NCI-H748 (cell line): ENCODE measurements around the gene FOSB.

Source experiments
- DNase-seq: peaks from one replicate; lab custom pipeline; 2025; ENCODE audit not compliant: unreplicated experiment; lab: John Stamatoyannopoulos, UW

FOSB gene

DNA sequence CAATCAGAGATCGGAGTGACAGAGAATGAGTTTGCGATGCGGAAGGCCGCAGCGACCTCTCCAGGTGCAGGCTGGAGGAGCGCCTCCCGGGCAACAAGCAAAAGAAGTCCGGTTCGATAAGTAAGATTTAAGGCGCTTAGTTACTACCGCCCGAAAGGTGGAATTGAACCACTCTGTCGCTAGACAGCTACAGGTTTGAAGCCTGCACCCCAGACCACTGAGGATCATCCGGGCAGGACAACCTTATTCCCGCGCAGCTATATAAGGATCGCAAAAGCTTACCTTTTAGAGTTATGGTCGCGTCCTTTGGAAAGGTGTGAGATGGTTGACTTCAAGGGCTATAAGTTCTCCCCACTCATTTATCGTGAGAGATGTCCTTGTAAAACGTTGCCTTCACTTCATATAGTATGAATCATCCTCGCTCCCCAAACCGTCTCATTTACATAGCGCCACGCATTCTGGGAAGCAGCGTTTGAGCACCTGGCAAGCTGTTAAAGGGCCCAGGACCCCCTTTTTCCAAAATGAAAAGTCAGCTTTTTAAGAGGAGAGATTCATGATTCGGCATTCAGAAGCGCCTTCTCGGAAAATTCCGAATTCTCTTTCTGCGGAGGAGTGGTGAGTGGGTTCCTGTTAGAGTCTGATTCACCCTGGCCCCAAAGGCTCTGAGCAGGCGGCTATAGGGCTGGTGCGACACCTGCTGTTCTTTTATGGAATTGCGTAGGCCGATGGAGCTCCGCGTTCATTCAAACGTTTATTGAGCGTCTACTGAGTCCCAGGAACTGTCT, 10.8 kb downstream of the FOSB start:
- DNase-seq, result peak; percentile 97

DNA sequence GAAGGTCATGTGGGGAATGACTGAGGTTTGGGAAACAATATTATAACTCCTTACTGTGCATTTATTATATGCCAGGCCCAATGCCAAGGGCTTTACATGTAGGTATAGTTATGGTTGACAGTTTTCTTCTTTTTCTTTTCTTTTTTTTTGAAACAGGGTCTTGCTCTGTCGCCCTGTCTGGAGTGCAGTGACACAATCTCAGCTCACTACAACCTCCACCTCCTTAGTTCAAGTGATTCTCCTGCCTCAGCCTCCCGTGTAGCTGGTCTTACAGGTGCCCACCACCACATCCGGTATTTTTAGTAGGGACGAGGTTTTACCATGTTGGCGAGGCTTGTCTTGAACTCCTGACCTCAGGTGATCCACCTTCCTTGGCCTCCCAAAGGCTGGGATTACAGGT, 15.2 kb downstream of the FOSB start:
- DNase-seq, result no peak

DNA sequence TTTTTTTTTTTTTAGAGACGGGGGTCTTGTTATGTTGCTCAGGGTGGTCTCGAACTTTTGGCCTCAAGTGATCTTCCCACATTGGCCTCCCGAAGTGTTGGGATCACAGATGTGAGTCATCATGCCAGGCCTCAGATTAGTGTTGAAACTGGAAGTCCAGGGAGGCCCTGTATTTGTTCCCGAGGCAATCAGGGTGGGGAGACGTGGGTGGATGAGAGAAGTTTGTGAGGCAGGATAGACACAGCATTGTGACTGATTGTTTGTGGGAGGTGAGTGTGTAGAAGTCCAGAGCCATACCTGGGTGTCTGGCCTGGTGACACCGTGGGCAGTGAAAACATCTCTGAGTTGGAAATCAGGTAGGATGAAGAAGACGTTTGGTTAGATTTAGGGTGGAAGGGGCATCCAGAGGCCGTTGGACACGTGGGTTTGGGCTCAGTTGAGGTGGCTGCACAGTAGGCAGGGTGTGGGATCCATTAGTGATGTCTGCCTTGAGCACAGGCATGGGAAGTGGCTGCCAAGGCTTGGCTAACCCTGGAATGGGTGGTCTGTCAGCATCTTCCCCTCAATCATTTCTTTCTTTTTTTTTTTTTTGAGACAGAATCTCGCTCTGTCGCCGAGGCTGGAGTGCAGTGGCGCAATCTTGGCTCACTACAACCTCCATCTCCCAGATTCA, 16.6 kb downstream of the FOSB start:
- no peak for DNase-seq

DNA sequence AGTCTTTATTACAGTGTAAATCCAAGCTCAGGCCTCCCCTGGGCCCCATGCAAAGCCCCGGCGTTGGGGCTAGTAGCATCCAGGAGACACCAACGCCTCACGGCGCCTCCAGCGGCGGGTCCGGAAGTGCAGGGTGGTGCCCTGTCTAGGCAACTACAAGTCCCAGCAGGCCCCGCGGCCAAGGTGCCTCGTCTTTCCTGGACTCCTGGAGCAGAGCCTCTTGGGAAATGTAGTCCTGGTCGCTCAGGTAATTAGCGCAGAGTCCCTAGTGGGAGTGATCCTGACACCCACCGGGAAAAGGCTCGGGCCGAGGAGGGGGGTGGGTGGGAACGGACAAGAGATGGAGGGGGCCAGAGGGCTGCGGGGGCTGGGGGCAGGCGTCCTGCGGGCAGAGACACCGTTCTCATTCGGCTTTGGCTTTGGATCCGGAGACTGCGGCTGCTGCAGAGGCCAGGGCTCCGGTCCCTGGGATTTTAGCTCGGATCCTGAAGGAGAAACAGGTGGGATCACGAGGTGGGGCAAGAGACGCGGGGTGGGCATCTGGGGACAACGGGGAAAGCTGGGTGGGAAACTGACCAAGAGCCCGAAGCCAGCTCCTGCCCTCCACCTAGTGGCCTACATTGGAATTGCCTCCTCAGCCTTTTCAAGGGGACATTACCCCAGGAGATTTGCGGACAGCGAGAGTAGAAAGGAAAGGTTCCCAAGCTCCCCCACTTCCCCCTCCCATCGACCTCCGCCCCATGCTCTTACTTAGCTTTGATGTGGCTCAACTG, 17.7 kb downstream of the FOSB start:
- DNase-seq, result peak; percentile 98

DNA sequence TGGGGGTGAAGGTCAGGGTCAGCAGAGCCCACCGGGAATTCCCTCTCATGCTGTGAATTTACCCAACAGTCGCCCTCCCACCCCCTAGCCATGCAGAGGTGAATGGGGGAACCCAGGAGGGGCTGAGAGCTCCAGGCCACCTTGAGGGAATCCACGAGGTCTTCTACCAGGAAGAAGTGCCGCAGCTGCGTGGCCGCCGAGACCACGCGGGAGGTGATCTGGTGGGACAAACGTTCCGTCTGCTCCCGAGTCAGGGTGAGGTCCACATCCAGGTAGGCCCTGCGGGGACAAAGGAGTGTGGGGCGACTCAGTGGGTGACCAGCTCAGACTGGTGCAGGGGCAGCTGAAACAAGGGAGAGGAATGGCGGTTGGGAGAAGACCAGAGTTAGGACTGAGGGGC, 20.9 kb downstream of the FOSB start:
- no peak for DNase-seq

DNA sequence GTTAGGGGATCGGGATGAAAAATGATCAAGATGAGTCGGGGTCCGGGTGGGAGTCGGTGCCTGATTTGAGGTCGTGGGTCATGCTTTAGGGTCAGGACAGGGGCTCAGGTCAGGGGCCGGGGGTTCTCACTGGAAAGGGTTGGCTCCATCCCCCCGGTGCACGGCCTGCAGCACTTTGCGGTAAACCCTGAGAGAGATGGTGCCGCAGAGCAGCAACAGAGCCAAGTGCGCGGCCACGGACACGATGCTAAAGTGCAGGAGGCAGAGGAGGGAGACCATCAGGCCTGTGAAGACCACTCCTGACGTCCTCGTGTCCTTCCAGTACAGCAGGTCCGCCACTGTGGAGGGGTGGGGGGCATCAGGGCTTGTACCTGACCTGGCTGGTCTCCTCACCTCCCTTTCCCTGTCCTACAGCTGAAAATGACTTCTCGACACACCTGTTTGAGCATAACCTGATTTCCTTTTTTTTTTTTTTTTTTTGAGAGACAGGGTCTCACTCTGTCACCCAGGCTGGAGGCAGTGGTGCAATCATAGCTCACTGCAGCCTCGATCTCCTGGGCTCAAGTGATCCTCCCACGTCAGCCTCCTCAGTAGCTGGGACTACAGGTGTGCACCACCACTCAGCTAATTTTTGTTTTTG, 21.5 kb downstream of the FOSB start:
- DNase-seq, result no peak

DNA sequence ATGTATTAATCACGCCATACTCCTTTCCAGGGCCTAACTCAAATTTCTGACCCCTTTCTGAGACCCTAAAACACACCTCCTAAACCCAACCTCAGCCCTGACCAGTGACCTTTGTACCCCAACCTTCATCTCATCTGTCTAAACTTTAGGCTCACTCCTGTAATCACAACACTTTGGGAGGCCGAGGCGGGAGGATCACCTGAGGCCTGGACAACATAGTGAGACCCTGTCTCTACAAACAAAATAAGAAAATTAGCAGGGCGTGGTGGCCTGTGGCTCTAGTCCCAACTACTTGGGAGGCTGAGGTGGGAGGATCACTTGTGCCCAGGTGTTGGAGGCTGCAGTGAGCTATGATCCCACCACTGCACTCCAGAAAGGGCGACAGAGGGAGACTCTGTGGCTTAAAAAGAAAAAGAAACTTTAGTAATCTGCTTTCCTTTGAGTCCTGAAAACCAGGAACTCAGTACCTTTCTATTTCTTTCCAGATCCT, 24.4 kb downstream of the FOSB start:
- no peak for DNase-seq

DNA sequence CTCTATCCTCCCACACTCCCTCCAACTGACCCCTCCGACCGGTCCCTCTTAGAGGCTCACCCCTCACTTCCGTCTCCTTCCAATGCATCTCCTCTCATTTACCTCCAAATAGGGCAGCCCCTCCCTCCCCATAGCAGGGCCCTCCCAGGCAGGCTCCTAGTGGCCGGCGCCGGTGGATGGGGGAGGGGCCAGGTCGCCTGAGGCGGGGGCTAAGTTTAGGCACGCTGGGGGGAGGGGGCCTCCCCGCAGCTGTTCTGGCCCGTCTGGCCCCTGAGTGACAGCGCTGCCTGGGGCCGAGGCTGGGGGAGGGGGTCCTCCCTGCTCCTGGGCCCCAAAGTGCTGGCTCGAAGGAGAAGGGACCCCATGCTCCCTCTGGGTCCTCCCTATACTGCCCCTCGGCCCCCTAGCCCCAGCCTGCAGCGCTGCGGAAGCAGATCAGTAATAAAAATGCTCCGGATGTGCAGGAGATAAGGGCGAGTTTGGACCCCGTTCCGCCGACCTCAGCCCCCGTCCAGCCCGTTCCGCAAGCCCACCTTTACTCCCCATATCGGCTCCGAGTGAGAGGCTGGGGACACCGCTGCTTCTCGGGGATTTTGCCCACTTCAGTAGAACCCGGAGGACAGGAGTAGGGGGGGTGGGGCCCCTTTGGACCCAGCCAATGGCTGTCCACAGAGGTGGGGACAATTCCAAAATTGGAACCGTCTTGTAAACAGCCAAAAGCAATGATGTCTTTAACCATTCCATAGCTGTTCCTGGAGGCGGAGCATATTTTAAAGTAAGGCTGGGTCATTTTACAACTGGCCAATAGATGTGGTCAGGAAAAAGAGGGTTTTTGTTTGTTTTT, 25.1 kb downstream of the FOSB start:
- no peak for DNase-seq

DNA sequence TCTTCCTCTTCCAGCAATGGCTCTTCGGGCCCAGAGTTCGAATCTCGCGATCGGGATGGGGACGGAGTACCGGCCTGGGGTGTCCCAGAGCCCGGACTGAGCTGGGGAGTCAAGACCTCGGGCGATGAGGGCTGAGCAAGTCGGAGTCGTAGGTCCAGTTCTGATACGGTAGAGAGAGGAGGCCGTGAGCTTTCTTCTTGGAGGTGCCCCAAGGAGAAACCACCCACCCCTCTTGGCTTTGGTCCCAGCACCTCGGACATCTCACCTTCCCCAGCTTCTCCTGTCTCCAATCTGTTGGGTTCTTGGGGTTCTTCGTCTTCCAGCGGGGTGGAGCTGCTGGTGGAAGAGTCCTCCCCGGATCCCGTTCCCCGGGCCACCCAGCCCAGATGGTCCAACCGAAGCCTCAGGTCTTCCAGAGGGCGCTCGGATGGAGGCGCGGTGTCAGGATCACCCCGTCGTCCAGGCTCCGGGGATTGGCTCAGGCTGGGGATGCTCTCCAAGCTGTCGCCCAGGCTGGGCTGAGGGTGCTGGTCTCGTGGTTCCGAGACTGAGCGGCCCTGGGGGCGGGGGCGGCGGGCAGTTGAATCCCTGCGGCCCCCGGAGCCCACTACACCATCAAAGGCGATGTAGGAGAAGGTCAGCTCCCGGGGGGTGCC, 26.6 kb downstream of the FOSB start:
- no peak for DNase-seq

DNA sequence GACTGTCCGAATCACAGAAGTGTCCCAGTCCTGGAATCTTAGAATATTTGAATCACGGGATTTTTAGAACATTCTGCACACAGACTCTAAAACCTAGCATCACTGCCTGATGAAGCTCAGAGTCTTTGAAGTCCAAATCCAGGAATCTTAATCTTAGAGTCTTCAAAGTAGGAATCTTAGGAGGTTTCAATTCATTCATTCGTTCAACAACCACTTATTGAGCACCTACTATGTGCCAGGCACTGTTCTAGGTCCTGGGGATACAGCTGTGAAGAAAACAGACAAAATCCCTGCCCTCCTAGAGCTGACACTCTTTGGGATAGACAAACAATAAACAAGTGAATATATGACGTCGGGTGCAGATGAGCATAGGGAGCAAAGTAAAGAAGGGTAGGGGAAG, 27.4 kb downstream of the FOSB start:
- DNase-seq, result no peak

DNA sequence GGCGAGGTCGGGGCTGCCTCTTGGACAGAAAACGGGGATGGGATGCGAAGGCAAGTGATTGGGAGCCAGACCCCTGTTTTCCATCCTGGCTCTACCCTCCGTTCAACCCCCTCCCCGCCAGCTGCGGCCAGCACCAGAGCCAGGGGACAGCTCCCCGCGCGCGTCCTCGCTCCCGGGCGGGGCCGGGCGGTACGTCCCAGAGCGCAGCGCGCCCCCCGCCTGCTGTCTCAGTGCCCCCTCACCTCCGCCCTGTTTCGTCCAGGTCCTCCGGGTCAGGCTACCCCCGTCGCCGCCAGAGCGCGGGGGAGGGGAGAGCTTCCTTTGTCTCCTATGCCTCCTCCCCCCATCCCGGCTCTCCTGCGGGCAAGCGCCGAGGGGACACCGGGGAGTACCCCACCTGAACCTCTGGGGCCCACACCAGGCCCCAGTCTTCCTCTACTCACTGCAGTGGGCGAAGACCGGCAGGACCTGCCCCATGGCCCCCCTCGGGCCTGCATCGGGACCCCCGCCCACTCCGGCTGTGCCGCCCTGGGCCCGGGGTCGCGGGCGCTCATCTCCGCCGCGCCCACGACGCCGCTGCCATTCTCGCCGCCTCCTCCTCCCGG, 28.7 kb downstream of the FOSB start:
- peak; percentile 73 for DNase-seq

DNA sequence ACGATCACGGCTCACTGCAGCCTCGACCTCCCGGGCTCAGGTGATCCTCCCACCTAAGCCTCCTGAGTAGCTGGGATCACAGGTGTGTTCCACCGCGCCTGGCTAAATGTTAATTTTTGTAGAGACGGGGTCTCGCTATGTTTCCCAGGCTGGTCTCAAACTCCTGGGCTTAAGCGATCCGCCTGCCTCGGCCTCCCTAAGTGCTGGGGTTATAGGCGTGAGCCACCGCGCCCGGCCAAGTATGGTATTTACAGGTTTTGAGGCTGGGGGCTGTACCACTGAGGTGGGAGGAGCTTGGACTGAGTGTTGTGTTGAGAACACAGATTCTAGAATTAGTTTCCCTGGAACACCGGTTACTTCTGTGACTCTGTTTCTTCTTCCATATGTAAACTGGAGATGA, 30.0 kb downstream of the FOSB start:
- DNase-seq, result no peak

DNA sequence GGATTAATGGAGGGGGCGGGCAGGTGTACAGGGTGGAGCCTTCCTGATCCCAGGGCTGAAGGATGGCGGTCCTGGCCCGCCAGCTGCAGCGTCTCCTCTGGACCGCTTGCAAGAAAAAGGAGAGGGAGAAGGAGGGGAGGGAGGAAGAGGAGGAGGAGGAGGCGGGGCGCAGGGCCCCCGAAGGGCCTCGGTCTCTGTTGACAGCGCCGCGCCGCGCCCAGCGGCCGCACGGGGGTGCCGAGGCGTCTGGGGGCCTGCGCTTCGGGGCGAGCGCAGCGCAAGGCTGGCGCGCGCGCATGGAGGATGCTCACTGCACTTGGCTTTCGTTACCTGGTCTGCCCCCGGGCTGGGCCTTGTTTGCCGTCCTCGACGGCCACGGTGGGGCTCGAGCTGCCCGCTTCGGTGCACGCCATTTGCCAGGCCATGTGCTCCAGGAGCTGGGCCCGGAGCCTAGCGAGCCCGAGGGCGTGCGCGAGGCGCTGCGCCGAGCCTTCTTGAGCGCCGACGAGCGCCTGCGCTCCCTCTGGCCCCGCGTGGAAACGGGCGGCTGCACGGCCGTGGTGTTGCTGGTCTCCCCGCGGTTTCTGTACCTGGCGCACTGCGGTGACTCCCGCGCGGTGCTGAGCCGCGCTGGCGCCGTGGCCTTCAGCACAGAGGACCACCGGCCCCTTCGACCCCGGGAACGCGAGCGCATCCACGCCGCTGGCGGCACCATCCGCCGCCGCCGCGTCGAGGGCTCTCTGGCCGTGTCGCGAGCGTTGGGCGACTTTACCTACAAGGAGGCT, 30.8 kb downstream of the FOSB start, which contains the start of gene PPM1N:
TSS of gene PPM1N (plus strand) at position 33 of the 785 bp plus-strand sequence. CDS start at position 63, 30 bp downstream.
- DNase-seq, result peak; percentile 63

DNA sequence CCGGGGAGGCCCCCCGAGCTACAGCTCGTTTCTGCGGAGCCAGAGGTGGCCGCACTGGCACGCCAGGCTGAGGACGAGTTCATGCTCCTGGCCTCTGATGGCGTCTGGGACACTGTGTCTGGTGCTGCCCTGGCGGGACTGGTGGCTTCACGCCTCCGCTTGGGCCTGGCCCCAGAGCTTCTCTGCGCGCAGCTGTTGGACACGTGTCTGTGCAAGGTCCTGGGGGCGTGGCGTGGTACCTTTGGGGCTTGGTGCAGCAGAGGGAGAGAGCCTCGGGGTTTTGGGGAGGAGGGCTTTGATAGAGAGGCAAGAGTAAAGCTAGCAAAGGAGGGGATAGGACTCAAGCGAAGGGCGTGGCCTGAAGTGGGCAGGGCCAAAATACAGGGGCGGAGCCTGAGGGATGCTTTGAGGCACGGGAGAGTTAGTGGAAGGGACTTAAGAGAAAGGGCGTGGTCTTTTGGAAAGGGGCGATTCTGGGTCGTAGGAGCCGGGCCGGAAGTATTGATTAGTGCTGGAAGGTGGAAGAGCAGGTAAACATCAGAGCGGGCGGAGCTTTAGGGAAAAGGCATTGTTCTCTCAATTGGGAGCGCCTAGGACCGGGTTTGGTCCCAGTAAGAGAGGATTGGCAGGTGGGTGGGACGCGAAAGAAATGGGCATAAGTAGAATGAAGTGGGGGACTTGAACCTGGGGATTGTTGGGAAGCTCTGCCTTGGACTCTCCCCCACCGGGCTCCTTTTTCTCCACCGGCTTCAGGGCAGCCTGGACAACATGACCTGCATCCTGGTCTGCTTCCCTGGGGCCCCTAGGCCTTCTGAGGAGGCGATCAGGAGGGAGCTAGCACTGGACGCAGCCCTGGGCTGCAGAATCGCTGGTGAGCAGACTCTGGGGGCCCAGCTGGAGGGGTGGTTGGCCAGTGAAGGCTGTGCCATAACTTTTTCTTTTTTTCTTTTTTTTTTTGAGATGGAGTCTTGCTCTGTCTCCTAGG, 31.7 kb downstream of the FOSB start:
- peak; percentile 89 for DNase-seq

DNA sequence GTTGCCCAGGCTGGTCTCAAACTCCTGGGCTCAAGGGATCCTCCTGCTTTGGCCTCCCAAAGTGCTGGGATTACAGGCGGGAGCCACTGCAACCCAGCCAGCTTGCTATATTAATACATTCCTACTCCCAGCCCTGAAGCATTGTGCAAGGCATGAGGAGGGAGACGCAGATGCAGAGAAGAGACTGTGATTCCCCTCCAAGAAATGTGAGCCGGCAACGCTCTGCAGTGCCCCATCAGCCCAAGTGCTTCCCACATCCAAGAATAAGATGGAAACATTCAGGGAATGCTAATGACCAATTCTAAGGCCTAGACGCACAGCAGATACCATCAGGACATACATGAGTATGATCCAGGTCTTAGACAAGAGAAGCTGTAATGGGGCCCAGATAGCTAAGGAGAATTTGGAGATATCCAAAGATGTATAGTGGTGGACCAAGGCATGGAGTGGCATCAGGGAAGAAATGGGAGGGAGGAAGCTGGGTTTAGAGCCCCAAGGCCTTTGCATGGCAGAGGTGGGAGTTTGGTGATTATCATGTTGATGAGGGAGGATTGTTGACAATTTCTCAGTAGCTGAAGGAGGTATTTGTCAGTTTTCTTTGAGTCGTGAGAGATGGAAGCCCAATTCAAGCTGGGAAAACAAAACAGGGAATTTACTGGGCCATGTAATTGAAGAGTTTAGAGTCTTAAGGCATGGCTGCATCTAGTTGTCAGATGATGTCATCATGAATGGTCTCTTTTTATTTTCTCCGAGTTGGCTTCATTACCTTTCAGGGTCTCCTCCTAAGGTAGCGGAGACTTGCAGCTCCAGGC, 33.3 kb downstream of the FOSB start:
- DNase-seq, result no peak

DNA sequence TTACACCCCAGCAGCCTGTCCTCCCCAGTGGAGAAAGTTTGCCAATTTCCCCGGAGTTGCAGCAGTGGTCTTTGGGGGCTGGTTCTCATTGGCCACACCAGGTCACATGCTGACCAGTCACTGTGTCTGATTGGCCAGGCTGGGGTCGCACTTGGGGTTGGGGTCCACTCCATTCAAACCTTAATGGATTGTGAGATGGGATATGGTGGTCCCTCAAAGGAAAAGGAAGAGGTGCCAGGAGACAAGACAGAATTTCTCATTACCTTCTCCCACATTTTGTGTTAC, 33.9 kb downstream of the FOSB start:
- no peak for DNase-seq

DNA sequence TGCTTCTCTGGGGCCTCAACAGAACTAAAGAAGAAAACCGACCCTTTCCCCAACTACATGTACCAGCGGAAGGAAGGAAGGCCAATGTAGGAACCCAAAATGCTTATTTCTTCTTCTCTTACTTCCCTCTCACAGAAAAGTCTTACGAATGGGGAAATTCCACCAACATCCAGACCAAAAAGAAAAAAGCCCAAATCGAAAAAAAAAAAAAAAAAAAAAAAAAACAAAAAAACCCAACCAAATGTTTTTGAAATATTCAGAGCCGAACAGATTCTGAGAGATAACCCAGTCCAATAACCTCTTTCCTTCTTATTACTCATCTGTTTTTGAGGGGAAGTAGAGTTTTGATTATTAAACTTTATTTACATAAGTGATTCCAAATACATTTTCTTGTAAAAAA, 34.3 kb downstream of the FOSB start:
- no peak for DNase-seq
